Endothelial cell (in vitro differentiated cells): ENCODE measurements around the gene SEC14L1. TPM values are rescaled to one million over a fixed set of nuclear protein-coding genes. Genes with fewer than 3 reads are reported as not detected.
"Not testable (repeated sequence)": the region's sequence is repeated elsewhere in the genome, so short reads cannot be mapped to it uniquely, and the experiment has no call there.

Experiments
- DNase-seq: peaks from one replicate; pipeline ENCODE4 v3.0.0; 2021; ENCODE audit warnings: low spot score
- H3K27ac Mint-ChIP-seq: one replicate; pipeline ENCODE4 v1.8.0; 2021; ENCODE audit warnings: mixed read lengths, inconsistent platforms; ENCODE audit not compliant: unreplicated experiment
- H3K27me3 Mint-ChIP-seq: one replicate; pipeline ENCODE4 v1.8.0; 2021; ENCODE audit warnings: mild to moderate bottlenecking, moderate library complexity, mixed read lengths, inconsistent platforms; ENCODE audit not compliant: unreplicated experiment
- H3K36me3 Mint-ChIP-seq: one replicate; pipeline ENCODE4 v1.8.0; 2021; ENCODE audit warnings: mild to moderate bottlenecking, low read depth, mixed read lengths, inconsistent platforms; ENCODE audit not compliant: unreplicated experiment
- H3K4me1 Mint-ChIP-seq: one replicate; pipeline ENCODE4 v1.8.0; 2021; ENCODE audit warnings: mild to moderate bottlenecking, mixed read lengths, inconsistent platforms; ENCODE audit not compliant: unreplicated experiment
- H3K4me3 Mint-ChIP-seq: one replicate; pipeline ENCODE4 v1.8.0; 2021; ENCODE audit warnings: mild to moderate bottlenecking, mixed read lengths, inconsistent platforms; ENCODE audit not compliant: unreplicated experiment
- H3K9me3 Mint-ChIP-seq: one replicate; pipeline ENCODE4 v1.8.0; 2021; ENCODE audit warnings: mixed read lengths, inconsistent platforms; ENCODE audit not compliant: unreplicated experiment
- CTCF ChIP-seq: fragments of 200-600 bp; sonication (generic); IDR thresholded peaks from one replicate; pipeline ENCODE4 v1.5.0; 2021; ENCODE audit warnings: antibody characterized with exemption; ENCODE audit not compliant: unreplicated experiment
- total RNA-seq: library from RNA; stranded (reverse); fragmentation: NEBNext Ultra II Directional; extraction: Animal tissue kit (Norgen Biotek cat#: 25700); gene quantifications from one replicate; pipeline ENCODE4 v1.2.1, GENCODE V29; 2021; ENCODE audit not compliant: unreplicated experiment

SEC14L1 gene
- total RNA-seq, 1 donor from 2014 or later, result 315 TPM

- no peak for DNase-seq
- no peak overlapping the region for H3K4me3 Mint-ChIP-seq
- peaks cover 10% of the 10 kb centered on the region for H3K27me3 Mint-ChIP-seq
- H3K4me1 Mint-ChIP-seq, result peaks cover 19% of the 10 kb centered on the region
- TF ChIP-seq CTCF, result no peak
- H3K27ac Mint-ChIP-seq, result no peak overlapping the region
- no peaks in the 10 kb centered on the region for H3K36me3 Mint-ChIP-seq
- no peaks in the 10 kb centered on the region for H3K9me3 Mint-ChIP-seq
Observed at GRCh38 chr17:77254951-77255825, 114.4 kb downstream of the SEC14L1 start.

- H3K4me1 Mint-ChIP-seq, result peaks cover 19% of the 10 kb centered on the region
- not testable (repeated sequence) for H3K4me3 Mint-ChIP-seq, H3K27ac Mint-ChIP-seq
Observed at GRCh38 chr17:77255970-77256369, 115.2 kb downstream of the SEC14L1 start.

GRCh38 chr17:77256710-77257109 lies 115.9 kb downstream of the SEC14L1 start:
- no peaks in the 10 kb centered on the region for H3K9me3 Mint-ChIP-seq
- H3K4me1 Mint-ChIP-seq, result peaks cover 25% of the 10 kb centered on the region
- H3K4me3 Mint-ChIP-seq, result no peak overlapping the region
- DNase-seq, result no peak
- peaks cover 11% of the 10 kb centered on the region for H3K27me3 Mint-ChIP-seq
- H3K27ac Mint-ChIP-seq, result no peak overlapping the region
- no peak for TF ChIP-seq CTCF
- H3K36me3 Mint-ChIP-seq, result no peaks in the 10 kb centered on the region

More at GRCh38 chr17:77255970-77256369, 115.2 kb downstream of the SEC14L1 start:
- not testable (repeated sequence) for H3K36me3 Mint-ChIP-seq, DNase-seq, H3K9me3 Mint-ChIP-seq
- peaks cover 10% of the 10 kb centered on the region for H3K27me3 Mint-ChIP-seq

- Mint-ChIP-seq H3K36me3 (no peaks in the 10 kb centered on the region), H3K4me3 (no peak overlapping the region), H3K27me3 (peaks cover 11% of the 10 kb centered on the region), H3K9me3 (no peaks in the 10 kb centered on the region), H3K4me1 (peaks cover 25% of the 10 kb centered on the region), H3K27ac (no peak overlapping the region)
- no peak for TF ChIP-seq CTCF
- DNase-seq, result no peak
Observed at GRCh38 chr17:77257169-77257568, 116.4 kb downstream of the SEC14L1 start.

GRCh38 chr17:77257596-77258458 lies 117.1 kb downstream of the SEC14L1 start:
- no peaks in the 10 kb centered on the region for H3K36me3 Mint-ChIP-seq
- no peak for TF ChIP-seq CTCF
- no peaks in the 10 kb centered on the region for H3K9me3 Mint-ChIP-seq
- H3K27me3 Mint-ChIP-seq, result peaks cover 11% of the 10 kb centered on the region
- peaks cover 25% of the 10 kb centered on the region for H3K4me1 Mint-ChIP-seq
- DNase-seq, result no peak
- no peak overlapping the region for H3K27ac Mint-ChIP-seq
- H3K4me3 Mint-ChIP-seq, result no peak overlapping the region
